Colonic mucosa (tissue), 4 donors: ENCODE results near the gene ANKRD13D. TPM values are rescaled to one million over a fixed set of nuclear protein-coding genes. Genes with fewer than 3 reads are reported as not detected.

ENCODE experiments used
- DNase-seq: peaks from one replicate; pipeline ENCODE4 v3.0.0-alpha.2; 2020
- H3K27ac ChIP-seq: fragments of 200-600 bp; one replicate; pipeline ENCODE4 v1.8.0; 2021
- H3K27me3 ChIP-seq: fragments of 200-600 bp; one replicate; pipeline ENCODE4 v1.8.0; 2021
- H3K36me3 ChIP-seq: fragments of 200-600 bp; one replicate; pipeline ENCODE4 v1.8.0; 2021
- H3K4me1 ChIP-seq: fragments of 200-600 bp; one replicate; pipeline ENCODE4 v1.8.0; 2021; ENCODE audit warnings: mild to moderate bottlenecking
- H3K4me3 ChIP-seq: fragments of 200-600 bp; one replicate; pipeline ENCODE4 v1.8.0; 2021
- H3K9ac ChIP-seq, 2 donors: one replicate each; pipeline ENCODE4 v1.7.0; 2013; ENCODE audit warnings: control low read depth in 2 of 2, low read depth in 2 of 2, low read length in 2 of 2
- H3K9me3 ChIP-seq: fragments of 200-600 bp; one replicate; pipeline ENCODE4 v1.8.0; 2021
- intact Hi-C: fragments of 100-400 bp; cut with DNase I; formaldehyde crosslinking; loops from one replicate; pipeline ENCODE4 v1.14.1; 2022
- total RNA-seq, 2 donors: library from RNA; stranded (reverse); fragmentation: NEBNext Ultra II Directional in 1 of 2; extraction: Animal tissue kit (Norgen Biotek cat#: 25700) in 1 of 2; gene quantifications; one replicate each; pipeline ENCODE4 v1.2.1, GENCODE V29; 2021
- TF ChIP-seq, protein P1 (sequence below): fragments of 200-600 bp; IDR thresholded peaks from one replicate; pipeline ENCODE4 v1.8.0; 2022; ENCODE audit warnings: antibody characterized with exemption, mild to moderate bottlenecking
- donor health status: healthy.
- donor health status: DM: no; HTN: no; CAD: no.
- donor health status: DM: no; HTN: no; CAD: no.

The ANKRD13D gene
- total RNA-seq, 2 donors from 2014 or later, result 18.8 to 39.5 TPM

DNA sequence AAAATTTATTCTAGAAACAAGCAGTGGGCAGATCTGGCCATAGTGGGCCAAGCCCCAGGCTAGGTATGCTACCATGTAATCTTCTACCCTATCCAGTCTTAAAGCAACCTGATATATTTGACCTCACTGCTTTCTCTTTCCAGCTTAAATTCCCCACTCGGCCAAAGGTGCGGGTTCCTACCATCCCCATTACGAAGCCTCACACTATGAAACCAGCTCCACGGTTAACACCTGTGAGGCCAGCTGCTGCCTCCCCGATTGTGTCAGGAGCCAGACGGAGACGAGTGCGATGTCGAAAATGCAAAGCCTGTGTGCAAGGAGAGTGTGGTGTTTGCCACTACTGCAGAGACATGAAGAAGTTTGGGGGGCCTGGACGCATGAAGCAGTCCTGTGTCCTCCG lies 44.1 kb upstream of the ANKRD13D start:
- Histone ChIP-seq H3K4me3 (no peak overlapping the region), H3K9ac (no peak overlapping the region), H3K4me1 (no peaks in the 10 kb centered on the region), H3K9me3 (no peaks in the 10 kb centered on the region), H3K27me3 (no peaks in the 10 kb centered on the region), H3K36me3 (peaks cover 38% of the 10 kb centered on the region), H3K27ac (no peak overlapping the region)
- DNase-seq, result no peak
- intact Hi-C loops, result no loop called here
- TF ChIP-seq, protein P1, sequence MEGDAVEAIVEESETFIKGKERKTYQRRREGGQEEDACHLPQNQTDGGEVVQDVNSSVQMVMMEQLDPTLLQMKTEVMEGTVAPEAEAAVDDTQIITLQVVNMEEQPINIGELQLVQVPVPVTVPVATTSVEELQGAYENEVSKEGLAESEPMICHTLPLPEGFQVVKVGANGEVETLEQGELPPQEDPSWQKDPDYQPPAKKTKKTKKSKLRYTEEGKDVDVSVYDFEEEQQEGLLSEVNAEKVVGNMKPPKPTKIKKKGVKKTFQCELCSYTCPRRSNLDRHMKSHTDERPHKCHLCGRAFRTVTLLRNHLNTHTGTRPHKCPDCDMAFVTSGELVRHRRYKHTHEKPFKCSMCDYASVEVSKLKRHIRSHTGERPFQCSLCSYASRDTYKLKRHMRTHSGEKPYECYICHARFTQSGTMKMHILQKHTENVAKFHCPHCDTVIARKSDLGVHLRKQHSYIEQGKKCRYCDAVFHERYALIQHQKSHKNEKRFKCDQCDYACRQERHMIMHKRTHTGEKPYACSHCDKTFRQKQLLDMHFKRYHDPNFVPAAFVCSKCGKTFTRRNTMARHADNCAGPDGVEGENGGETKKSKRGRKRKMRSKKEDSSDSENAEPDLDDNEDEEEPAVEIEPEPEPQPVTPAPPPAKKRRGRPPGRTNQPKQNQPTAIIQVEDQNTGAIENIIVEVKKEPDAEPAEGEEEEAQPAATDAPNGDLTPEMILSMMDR, result no peak

GRCh38 chr11:67247946-67248550 lies 41.1 kb upstream of the ANKRD13D start:
- Histone ChIP-seq H3K27ac (no peak overlapping the region), H3K36me3 (peaks cover 53% of the 10 kb centered on the region), H3K27me3 (no peaks in the 10 kb centered on the region), H3K4me3 (no peak overlapping the region), H3K9me3 (no peaks in the 10 kb centered on the region), H3K9ac (no peak overlapping the region), H3K4me1 (no peaks in the 10 kb centered on the region)
- intact Hi-C loops, result no loop called here
- DNase-seq, result no peak
- TF ChIP-seq, protein P1, result no peak

DNA sequence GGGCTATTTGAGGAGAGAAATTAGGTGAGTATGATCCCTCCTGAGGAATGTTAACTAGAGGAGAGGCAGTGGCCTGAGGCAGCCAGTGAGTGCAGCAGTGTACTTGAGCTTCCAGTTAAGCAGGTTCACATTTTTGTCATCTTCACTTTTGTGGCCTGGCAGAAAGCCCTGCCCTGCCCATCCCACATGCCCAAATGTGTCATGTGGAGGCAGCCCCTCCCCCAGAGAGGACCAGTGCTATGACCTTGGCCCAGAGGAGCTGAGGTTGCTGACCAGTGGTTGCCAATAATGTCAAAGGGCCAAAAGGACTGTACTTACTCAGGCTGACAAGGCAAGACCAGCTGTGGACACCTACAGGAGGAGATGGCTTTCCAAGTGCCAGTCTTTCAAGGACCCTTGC lies 40.5 kb upstream of the ANKRD13D start:
- Histone ChIP-seq H3K9me3 (no peaks in the 10 kb centered on the region), H3K27me3 (no peaks in the 10 kb centered on the region), H3K9ac (no peak overlapping the region), H3K36me3 (peaks cover 54% of the 10 kb centered on the region), H3K4me3 (no peak overlapping the region), H3K4me1 (no peaks in the 10 kb centered on the region), H3K27ac (no peak overlapping the region)
- TF ChIP-seq, protein P1, result no peak
- intact Hi-C loops, result no loop called here
- no peak for DNase-seq

- DNase-seq, result no peak
- intact Hi-C loops, result no loop called here
Observed at GRCh38 chr11:67250059-67251043, 38.8 kb upstream of the ANKRD13D start.

GRCh38 chr11:67251841-67252240 lies 37.3 kb upstream of the ANKRD13D start:
- Histone ChIP-seq H3K27me3 (no peaks in the 10 kb centered on the region), H3K36me3 (peaks cover 61% of the 10 kb centered on the region), H3K9ac (no peak overlapping the region), H3K9me3 (no peaks in the 10 kb centered on the region), H3K4me3 (no peak overlapping the region), H3K4me1 (no peaks in the 10 kb centered on the region), H3K27ac (no peak overlapping the region)
- no peak for DNase-seq
- TF ChIP-seq, protein P1, result no peak
- intact Hi-C loops, result no loop called here

More at GRCh38 chr11:67250059-67251043, 38.8 kb upstream of the ANKRD13D start:
- H3K27ac ChIP-seq, result no peak overlapping the region
- TF ChIP-seq, protein P1, result no peak
- no peaks in the 10 kb centered on the region for H3K4me1 ChIP-seq
- H3K9me3 ChIP-seq, result no peaks in the 10 kb centered on the region
- no peak overlapping the region for H3K9ac ChIP-seq
- no peak overlapping the region for H3K4me3 ChIP-seq
- H3K36me3 ChIP-seq, result peaks cover 64% of the 10 kb centered on the region
- H3K27me3 ChIP-seq, result no peaks in the 10 kb centered on the region
